NCI-H345 treated with DMSO at 0.1 percent for 48 hours (cell line): ENCODE results near the gene CROCC.
"Not testable (repeated sequence)": the region's sequence is repeated elsewhere in the genome, so short reads cannot be mapped to it uniquely, and the experiment has no call there.

Experiments used
- DNase-seq: peaks from one replicate; lab custom pipeline; 2025; ENCODE audit not compliant: unreplicated experiment; lab: John Stamatoyannopoulos, UW

CROCC gene

GRCh38 chr1:16914928-16915626, 6.7 kb upstream of the CROCC start:
- DNase-seq = not testable (repeated sequence)

GRCh38 chr1:16915627-16915973, 6.1 kb upstream of the CROCC start:
- DNase-seq = no peak

GRCh38 chr1:16916036-16916880, 5.5 kb upstream of the CROCC start:
- DNase-seq = not testable (repeated sequence)

- DNase-seq = no peak
Measured at GRCh38 chr1:16918371-16918770, 3.4 kb upstream of the CROCC start.

- DNase-seq = not testable (repeated sequence)
Measured at GRCh38 chr1:16918936-16919665, 2.6 kb upstream of the CROCC start.

- DNase-seq = no peak
Measured at GRCh38 chr1:16920951-16921350, 780 bp upstream of the CROCC start.

- no peak for DNase-seq
Measured at GRCh38 chr1:16922466-16922865, 735 bp downstream of the CROCC start.

GRCh38 chr1:16922885-16923431, 1.2 kb downstream of the CROCC start:
- DNase-seq = no peak

- DNase-seq = no peak
Measured at GRCh38 chr1:16924216-16924918, 2.6 kb downstream of the CROCC start.

- DNase-seq = no peak
Measured at GRCh38 chr1:16924919-16925477, 3.3 kb downstream of the CROCC start.

GRCh38 chr1:16925635-16926490, 4.1 kb downstream of the CROCC start:
- DNase-seq = no peak

GRCh38 chr1:16926491-16927073, 4.9 kb downstream of the CROCC start:
- DNase-seq = peak; percentile 97

- DNase-seq = no peak
Measured at GRCh38 chr1:16927256-16927655, 5.5 kb downstream of the CROCC start.

- no peak for DNase-seq
Measured at GRCh38 chr1:16927711-16928485, 6.2 kb downstream of the CROCC start.

GRCh38 chr1:16929146-16930041, 7.7 kb downstream of the CROCC start:
- peak; percentile 67 for DNase-seq

- DNase-seq = not testable (repeated sequence)
Measured at GRCh38 chr1:16931206-16931934, 9.6 kb downstream of the CROCC start.

- DNase-seq = not testable (repeated sequence)
Measured at GRCh38 chr1:16933945-16934344, 12.2 kb downstream of the CROCC start.
